OCI-M1 (cell line): Measurements from ENCODE around the gene LY86.
"Not testable (repeated sequence)": the region's sequence is repeated elsewhere in the genome, so short reads cannot be mapped to it uniquely, and the experiment has no call there.

ENCODE experiments used
- DNase-seq: peaks from one replicate; lab custom pipeline; 2025; lab: John Stamatoyannopoulos, UW

The LY86 gene

DNA sequence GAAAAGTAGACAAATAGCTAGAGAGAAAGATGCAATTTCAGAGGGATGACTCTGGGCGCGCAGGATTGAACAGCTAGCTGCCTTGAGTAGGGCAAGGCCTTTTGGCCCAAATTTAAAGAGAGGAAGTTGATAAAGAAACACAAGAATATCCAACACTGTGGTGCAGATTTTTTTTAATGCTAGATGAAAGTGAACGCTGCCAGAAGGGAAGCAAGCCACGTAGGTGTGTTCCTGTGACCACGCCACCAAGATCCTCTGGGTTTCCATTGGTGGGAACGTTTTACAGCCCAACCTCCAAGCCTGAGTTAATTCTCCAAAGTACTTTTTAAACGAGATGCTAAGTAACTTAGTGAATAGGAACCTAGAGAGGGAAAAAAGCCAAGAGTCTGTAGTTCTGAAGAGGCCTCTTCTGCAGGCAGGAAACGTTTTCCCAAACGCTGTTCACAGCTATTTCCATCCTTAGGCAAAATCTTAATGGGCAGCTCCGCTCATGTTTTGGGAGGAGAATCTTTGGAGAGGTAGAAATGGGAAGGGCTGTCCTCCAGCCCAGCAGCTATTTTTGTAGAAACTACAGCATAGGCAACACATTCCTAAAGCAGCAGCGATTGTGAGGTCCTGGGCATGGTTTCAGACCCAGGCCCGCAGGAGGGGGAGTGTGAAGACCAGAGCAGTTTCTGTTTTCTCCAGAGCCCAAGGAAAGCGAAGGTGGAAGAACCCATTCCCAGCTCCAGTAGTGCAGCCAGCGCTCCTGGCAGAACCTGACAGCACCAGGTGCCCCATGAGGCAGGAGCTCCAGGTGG lies 8.2 kb downstream of the LY86 start:
- DNase-seq = no peak

DNA sequence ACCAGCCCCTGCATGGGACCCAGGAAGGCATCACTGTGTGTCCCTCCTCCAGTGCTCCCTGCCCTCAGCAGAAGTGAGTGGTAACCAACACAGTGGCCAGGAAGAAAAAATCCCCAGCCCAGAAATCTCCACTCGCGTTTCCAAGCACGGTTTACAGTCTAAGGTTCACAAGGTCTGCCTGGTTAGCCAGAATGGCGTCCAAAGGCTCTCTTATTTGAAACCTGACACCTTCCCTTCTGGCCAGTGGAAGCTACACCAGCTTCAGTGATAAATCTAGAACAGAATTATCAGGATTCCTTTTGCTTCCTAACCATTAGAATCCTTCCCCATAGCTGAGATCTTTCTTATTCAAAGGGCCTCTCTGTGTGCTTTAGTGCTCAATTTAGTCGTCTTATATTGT lies 9.2 kb downstream of the LY86 start:
- DNase-seq = no peak

DNA sequence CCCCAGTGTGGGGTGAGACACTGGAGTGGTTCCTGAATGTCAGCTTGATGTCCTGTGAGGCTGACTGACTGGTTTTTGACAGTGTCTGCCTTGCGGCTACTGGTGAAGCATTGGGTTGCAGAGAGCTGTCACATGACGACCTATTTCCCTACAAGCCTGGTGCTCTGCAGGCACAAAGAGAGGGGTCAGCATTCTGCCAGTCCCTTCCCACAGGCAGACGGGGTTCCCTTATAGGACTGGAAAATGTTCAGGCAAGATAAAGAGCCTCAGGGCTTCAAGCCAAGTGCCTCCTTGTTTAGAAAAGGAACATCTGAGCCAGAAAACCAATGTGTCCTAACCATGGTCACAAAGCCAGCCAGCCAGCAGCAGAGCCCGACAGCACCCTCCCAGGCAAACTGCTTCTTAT lies 11.0 kb downstream of the LY86 start:
- DNase-seq = no peak

DNA sequence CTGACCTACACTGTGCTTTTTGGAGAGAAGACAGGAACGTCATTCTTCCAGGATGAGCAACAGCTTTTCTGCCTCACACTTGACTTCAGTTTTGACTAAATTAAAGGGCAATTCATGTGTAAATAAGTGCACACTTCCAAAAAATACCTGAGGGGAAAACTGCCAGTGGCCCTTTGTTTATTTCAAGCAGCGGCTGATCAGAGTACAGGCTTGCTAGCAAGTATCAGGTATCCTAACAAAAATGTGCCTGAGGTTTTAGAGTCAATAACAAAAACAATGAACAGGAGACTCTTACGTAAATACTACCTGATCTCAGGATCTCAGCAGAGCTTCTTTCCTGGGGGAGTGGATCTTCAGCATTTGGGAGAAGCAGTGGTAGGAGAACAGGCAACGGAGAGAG lies 12.4 kb downstream of the LY86 start:
- DNase-seq = no peak

DNA sequence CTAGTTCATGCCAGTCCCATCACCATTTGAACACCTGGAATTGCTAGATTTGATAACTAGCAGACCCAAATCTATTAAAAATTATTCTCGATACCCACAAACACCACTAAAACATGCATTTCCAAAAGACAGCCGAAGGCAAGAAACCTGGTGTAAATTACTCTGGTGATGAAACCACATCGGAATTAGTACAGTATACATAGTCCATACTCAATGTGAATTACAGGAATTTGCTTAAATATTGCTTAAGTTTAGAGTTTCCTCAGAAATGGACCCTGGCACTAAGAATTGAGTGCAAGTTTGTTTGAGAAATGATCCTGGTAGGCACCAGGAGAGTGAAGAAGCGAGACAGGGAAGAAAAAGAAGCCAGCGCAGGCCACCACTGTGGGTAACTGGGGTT lies 13.7 kb downstream of the LY86 start:
- DNase-seq = no peak

DNA sequence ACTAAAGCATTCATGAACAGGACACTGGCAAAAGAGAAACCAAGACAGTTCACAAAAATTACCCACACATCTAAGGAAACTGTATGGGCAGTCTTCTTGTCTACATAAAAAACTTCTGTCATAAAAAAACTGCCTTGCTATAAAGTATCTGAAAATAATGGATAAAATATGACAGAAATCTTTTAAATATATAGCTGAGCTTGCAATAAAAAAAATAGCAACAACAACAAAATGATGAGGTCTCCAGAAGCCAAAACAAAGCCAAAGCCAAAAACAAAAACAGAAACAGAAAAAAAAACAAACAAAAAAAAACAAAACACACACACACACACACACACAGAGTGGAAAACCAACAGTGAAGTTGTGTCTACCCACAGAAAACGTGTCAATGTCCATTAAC lies 14.8 kb downstream of the LY86 start:
- DNase-seq = no peak

DNA sequence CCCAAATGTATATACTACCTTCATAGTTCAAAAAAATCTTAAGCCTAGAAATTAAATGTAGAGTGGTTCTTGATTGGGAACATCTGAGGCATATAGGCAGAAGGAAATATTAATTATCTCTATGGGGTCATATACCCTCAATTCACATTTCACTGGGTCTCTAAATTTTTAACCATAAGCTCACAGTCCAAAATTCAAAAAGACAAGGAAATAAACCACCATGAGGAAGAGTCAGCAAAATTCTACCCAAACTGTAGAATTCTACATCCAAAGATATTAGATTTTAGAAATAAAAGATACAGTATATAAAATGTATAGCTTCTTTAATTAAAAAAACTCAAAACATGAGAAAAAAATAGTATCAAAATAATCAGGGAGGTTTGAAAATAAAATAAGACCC lies 15.5 kb downstream of the LY86 start:
- no peak for DNase-seq

DNA sequence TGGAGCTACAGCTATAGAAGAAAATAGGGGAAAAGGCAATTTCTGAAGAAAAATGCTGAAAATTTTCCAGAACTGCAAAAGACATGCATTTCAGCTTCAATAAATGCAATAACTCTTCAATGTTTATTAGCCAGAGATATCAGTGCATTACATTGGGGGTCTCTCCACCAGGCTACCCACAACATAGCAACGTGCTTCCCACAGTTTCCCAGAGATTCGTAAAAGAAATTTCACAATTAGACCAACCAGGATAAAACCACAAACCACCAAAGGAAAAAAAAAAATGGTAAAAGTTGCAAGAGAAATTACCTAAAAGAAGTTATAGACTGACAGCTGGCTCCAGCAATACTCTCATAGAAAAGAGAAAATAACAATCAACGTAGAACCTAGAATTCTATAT lies 16.0 kb downstream of the LY86 start:
- no peak for DNase-seq

DNA sequence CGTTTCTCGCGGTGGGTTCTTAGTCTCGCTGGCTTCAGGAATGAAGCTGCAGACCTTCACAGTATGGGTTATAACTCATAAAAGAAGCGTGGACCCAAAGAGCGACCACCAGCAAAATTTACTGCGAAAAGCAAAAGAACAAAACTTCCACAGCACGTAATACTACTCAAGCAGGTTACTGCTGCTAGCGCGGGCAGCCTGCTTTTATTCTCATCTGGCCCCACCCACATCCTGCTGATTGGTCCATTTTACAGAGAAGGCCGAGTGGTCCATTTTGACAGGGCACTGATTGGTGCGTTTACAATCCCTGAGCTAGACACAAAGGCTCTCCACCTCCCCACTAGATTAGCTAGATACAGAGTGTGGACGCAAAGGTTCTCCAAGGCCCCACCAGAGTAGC lies 17.4 kb downstream of the LY86 start:
- DNase-seq = no peak

DNA sequence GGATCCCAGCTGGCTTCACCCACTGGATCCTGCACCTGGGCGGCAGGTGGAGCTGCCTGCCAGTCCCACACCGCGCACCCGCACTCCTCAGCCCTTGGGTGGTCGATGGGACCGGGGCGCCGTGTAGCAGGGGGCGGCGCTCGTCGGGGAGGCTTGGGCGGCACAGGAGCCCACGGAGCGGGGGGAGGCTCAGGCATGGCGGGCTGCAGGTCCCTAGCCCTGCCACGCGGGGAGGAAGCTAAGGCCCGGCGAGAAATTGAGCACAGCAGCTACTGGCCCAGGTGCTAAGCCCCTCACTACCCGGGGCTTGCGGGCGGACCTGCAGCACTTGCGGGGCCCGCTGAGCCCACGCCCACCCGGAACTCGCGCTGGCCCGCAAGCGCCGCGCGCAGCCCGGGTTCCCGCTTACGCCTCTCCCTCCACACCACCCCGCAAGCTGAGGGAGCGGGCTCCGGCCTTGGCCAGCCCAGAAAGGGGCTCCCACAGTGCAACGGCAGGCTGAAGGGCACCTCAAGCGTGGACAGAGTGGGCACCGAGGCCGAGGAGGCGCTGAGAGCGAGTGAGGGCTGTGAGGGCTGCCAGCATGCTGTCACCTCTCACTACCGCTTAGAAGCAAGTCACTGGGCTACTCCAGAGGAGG lies 18.0 kb downstream of the LY86 start:
- not testable (repeated sequence) for DNase-seq

DNA sequence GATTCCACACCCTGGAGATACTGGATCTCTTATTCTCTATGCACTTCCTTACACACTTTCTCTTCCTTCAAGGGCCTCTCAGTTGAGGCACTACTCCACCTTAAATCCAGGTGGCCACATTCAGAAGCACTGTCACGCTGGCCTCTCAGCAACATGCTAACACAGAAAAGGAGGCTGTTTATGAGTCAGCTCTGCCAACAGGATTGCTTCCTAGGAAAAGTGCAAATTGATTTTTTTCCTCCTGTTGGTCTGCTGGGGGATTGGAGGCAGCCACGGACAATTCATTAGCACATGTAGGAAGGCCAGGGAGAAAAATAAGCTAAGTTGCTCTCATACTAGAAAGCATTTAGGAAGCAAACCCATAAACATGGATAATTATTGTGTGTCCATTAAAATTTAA lies 20.9 kb downstream of the LY86 start:
- DNase-seq = no peak

DNA sequence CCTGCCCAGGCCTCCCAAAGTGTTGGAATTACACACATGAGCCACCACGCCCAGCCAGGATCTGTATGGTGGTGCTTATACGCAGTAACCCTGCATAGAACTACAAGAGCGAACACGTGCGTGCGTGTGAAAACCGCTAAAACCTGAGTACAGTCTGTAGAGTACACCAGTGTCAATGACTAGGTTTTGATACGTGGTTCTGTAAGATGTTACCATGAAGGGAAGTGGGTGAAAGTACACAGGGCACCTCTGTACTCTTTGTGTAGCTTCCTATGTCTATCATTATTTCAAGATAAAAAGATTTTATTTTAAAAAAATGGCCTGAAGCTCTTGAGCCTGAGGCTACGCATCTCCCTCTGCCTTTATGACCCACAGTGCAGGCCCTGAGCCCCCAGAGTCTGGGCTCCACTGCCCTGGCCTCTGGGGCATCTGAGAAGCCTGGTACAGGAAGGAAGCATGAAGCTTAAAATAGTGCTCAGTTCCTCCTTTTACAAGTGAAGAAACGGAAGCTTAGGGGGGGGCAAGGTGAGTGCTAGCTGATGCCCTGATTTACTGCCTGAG lies 21.6 kb downstream of the LY86 start:
- DNase-seq = no peak

DNA sequence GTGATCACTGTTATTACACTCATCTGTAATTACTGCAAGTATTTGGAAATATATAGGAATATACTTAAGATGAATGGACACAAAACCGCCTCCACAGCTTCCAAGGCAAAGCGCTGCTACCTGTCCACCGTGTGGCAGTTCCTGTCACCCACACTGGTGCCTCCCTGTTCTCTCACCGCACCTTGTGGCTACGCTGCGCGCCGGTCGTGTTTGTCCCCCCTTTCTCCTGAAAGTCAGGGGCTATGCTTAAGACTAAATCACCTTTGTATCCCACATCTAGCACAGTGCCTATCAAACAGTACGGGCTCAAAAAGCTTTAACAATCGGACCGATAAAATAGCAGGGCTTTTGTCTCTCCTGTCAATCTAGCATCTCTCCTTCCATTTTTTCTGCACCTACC lies 23.0 kb downstream of the LY86 start:
- DNase-seq = no peak

DNA sequence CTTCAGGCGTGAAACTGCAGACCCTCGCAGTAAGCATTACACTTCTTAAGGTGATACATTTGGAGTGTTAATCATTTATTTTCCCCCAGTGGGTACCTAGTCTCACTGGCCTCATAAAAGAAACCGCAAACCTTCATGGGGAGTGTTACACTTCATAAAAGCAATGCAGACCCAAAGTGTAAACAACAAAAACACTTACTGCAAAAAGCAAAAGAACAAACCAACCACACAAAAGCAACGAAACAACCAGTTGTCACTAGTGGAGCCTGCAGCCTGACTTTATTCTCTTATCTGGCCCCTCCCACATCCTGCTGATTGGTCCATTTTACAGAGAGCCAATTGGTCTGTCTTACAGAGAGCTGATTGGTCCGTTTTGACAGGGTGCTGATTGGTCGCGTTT lies 23.8 kb downstream of the LY86 start:
- DNase-seq = no peak

DNA sequence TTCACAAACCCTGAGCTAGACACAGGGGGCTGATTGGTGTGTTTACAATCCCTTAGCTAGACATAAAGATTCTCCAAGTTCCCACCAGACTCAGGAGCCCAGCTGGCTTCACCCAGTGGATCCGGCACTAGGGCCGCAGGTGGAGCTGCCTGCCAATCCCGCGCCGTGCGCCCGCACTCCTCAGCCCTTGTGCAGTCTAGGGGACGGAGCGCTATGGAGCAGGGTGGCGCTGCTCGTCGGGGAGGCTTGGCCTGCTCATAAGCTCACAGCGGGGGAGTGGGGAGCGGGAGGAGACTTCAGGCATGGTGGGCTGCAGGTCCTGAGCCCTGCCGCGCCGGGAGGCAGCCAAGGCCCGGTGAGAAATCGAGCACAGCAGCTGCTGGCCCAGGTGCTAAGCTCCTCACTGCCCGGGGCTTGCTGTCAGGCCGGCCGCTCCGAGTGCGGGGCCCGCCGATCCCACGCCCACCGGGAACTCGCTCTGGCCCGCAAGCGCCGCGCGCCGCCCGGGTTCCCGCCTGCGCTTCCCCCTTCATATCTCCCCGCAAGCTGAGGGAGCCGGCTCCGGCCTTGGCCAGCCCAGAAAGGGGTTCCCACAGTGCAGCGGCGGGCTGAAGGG lies 24.7 kb downstream of the LY86 start:
- DNase-seq = not testable (repeated sequence)

DNA sequence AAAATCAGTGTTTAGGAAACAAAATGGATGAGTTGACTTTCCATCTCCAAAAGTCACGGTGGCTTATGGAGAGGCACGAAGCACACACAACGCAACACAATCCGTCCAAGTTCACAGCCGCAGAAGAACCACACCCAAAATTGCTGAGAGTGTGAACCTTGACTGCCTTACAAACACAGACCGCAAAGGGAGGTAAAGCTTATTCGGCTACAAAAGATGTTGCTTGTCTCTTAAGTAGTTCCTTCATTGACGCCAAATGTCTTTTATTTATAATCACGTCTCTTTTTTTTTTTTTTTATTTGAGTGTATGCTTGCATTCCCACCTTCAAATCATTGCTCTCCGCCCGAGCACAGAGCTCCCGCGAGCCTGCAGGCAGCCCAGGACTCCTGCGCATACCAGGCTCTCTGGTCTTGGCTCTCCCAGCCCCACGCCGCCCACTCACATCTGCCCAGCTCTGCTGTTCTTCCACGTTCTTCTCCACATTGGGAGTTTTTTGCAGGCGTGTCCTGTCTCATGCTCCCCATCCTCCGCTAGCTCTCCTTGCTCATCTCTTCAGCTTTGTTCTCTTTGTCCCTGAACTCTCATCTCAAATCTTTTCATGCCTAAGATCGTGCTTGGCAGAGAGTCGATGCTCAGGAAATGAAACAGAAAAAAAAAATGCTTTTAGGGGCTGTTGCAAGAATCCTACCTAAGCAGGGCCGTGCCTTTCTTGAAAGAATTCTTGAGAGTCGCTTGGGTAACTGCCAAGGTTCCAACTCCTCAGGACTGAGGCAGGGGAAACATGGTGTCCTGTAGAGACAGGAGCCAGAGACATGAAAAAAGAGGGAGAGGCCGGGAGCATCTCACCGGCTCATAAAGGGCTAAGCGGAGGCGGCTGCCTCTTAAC lies 25.8 kb downstream of the LY86 start:
- DNase-seq = no peak

DNA sequence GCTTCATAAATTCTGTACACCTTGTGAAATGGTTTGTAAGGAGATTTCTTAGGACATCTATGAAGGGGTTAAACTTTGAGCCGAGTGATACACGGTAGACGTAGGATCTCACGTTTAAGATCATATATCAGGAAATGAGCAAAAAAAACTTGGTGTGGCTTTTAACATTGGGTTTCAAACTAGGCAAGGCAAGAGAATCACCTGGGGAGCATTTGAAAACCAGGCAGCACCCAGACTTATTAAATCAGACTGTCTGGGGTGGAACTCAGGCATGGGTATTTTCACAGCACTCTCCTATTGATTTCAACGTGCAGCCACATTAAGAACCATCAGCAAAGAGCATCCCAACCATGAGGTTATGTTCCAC lies 26.4 kb downstream of the LY86 start:
- DNase-seq = no peak

DNA sequence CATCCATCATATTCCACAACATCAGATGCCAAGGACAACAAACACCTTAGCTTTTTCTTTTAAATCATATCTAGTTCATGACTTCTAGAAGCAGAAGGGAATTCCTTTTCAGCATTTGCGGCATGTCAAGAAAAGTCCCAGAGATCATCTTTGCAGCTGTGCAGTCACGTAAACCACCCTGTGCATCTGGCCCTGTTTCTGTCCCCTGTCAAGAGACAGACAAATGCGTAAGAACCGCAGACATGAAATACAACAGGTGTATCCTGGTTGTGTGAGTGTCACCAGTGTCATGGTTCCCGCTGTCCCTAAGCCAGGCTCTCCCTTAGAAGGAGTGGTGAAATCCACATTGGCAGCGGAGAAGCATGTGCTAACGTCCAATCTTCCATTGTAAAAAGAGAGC lies 28.1 kb downstream of the LY86 start:
- DNase-seq = no peak

DNA sequence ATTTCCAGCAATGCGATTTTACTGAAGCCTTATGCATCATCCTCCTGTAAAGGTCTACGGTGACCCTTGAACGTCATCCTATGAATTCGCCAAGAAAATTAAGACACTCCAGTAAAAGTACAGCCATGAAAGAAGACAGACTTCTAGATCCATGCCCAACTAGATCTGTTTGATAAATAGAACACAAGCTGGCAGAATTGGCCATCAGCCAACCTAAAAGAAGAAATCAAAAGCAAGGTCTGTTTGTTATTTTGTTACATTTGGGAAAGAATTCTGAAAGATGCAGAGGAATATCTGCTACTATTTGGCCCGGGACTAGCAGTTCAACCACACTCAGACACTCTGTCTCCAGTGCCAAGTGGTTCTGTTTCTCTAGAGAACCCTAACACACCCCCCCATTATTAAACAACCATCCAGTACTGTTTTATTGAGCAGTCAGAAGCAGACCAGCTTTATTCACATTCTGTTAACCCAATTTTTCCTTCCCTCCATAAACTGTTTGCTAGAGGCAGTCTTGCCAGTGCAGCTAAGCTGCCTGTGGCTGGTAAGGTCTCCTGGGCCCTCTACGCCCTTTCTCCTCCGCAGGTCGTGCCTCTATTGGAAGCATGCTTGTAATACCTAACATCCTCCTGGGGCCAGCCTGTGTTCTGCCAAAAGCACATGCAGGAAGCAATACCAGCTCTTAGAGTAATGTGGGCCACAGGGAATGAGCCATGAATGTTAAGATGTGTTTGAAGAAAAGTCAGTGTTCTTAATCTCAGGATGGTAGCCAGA lies 30.7 kb downstream of the LY86 start:
- no peak for DNase-seq

DNA sequence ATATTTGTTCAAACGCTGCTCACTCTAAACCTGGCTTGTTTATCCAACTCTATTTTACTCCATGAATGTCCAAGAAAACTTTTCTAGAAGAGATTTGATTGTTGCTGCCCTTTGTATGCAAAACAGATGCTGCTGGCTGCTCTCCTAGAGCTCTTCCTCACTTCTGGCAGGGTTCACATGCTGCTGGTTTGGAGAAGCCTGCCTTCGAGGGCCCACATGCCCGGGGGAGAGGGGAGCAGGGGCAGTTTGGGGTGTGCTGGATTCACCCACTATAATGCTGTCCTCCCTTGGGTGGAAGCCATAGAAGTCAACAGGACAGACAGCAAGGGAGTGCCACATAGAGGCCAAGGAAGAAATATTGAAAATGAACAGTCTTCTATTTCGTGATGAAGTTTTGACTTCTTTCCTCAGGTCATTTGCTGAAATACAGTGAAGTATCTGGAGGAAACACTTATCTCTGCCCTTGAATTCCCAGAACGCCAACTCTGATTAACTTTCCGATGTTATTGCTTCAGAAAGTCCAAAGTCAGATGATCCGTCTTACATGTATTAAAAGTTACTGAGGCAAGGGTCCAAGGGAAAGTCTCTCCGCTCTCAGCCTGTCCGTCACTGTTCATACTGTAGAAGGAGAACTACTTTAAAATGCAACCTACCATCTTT lies 32.4 kb downstream of the LY86 start:
- no peak for DNase-seq

DNA sequence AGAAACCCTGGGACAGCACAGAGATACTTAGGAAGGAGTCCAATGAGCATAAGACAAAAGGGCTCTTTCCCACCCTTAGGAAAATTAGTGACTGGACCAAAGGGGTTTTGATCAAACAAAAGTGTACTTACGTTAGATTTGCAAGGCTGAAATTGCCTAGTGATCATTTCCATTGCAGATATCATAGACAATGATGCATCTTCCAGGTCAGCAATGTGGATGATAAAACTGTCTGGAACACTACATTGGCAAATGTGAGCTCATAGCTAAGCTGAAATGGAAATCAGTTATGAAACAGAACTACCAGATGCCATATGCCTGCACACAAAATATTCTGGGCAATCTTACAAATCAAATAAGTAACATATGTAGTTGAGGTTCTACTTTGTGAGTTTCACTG lies 34.0 kb downstream of the LY86 start:
- DNase-seq = no peak
